ENCODE measurements around the gene CDC42BPA.

DNA sequence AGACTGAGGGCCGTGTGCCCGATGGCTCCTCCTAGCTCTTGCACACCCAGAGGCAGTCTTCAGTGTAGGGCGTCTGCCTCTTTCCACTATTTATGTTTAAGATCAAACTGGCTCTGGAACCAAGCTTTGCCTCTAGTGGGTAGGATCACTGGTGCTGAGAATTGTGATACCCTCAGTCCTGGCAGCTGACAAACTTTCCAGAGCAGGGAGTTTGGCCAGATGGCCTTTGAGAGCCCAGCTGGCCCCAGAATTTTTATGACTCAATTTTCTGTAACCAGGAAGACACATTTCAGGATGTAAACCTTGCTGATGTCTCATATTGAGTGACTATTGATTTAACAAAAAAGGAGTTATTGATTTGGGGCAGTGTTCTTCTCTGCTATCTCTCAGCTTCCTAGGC lies 371.5 kb downstream of the CDC42BPA start:
- TF ChIP-seq FOXA1 (IDR thresholded peaks at IDR 0.05), result no peak
- TF ChIP-seq BHLHE40 (IDR thresholded peaks at IDR 0.05; ENCODE audit: borderline replicate concordance), result no peak
- no peak for TF ChIP-seq ZNF384 (IDR thresholded peaks at IDR 0.05)
- no peak for TF ChIP-seq FOXM1 (IDR thresholded peaks at IDR 0.05; ENCODE audit: borderline replicate concordance)
- no peak for TF ChIP-seq TARDBP (IDR thresholded peaks at IDR 0.05)
